Testis (tissue), 3 donors: ENCODE measurements around the gene MYOD1. TPM values are rescaled to one million over a fixed set of nuclear protein-coding genes. Genes with fewer than 3 reads are reported as not detected.

ENCODE experiments used
- DNase-seq: peaks from one replicate; pipeline ENCODE4 v3.0.0-alpha.2; 2019
- H3K27ac ChIP-seq, 2 donors: fragments of 200-600 bp; sonication (generic); one replicate each; pipeline ENCODE4 v1.5.1; 2019
- H3K27me3 ChIP-seq: fragments of 200-600 bp; sonication (generic); one replicate; pipeline ENCODE4 v1.5.1; 2019
- H3K36me3 ChIP-seq: fragments of 200-600 bp; sonication (generic); one replicate; pipeline ENCODE4 v1.5.1; 2017; ENCODE audit warnings: low read depth; ENCODE audit errors: missing control alignments
- H3K4me1 ChIP-seq: fragments of 200-600 bp; sonication (generic); one replicate; pipeline ENCODE4 v1.5.1; 2019
- H3K4me3 ChIP-seq, 2 donors: fragments of 200-600 bp; sonication (generic); one replicate each; pipeline ENCODE4 v1.5.1; 2017 to 2019
- H3K9me3 ChIP-seq: fragments of 200-600 bp; sonication (generic); one replicate; pipeline ENCODE4 v1.5.1; 2017
- CTCF ChIP-seq, 3 experiments: fragments of 450-650 bp in 2 of 3; fragments of 200-600 bp in 1 of 3; sonication (generic) in 1 of 3; IDR thresholded peaks; one replicate each; pipeline ENCODE4 v1.5.1; 2016 to 2019; ENCODE audit warnings: antibody characterized with exemption in 3 of 3, mild to moderate bottlenecking in 2 of 3, moderate library complexity in 1 of 3
- POLR2A ChIP-seq: fragments of 450-650 bp; IDR thresholded peaks from one replicate; pipeline ENCODE4 v1.6.1; 2017; ENCODE audit warnings: antibody characterized with exemption, mild to moderate bottlenecking, moderate library complexity
- WGBS, 2 donors: methylation state at CpG; one replicate each; pipeline ENCODE4 v1.1.5; 2018; 5-methylcytosine and 5-hydroxymethylcytosine counted together
- intact Hi-C: fragments of 100-400 bp; cut with DNase I; formaldehyde crosslinking; loops from one replicate; pipeline ENCODE4 v1.15.1; 2023; ENCODE audit warnings: low total_unique reads
- polyA plus RNA-seq: library from polyadenylated mRNA; stranded (reverse); fragments of 350-450 nt; fragmentation: Illumina TruSeq; extraction: RNeasy Lipid Tissue Mini Kit (QIAGEN cat#74804); gene quantifications from one replicate; pipeline ENCODE4 v1.2.3, GENCODE V29; 2014; ENCODE audit warnings: low read depth, low replicate concordance; ENCODE audit not compliant: insufficient read depth
- total RNA-seq, 2 donors: library from RNA; depleted of rRNA; stranded (reverse); fragments of >200 nt; gene quantifications; one replicate each; pipeline ENCODE4 v1.2.3, GENCODE V29; 2016

The MYOD1 gene
- total and polyA plus RNA-seq, 3 donors from 2014 or later = 0.69 to 1.6 (median 1.4) TPM

GRCh38 chr11:17762309-17762974, 43.1 kb downstream of the MYOD1 start:
- no peaks in the 10 kb centered on the region for H3K27me3 ChIP-seq
- TF ChIP-seq POLR2A = no peak

GRCh38 chr11:17763244-17763643, 43.9 kb downstream of the MYOD1 start:
- no peak for TF ChIP-seq POLR2A
- no peak for TF ChIP-seq CTCF (IDR thresholded peaks at IDR 0.05)
- intact Hi-C loops = no loop called here
- no peaks in the 10 kb centered on the region for H3K9me3 ChIP-seq
- no peak overlapping the region for H3K27ac ChIP-seq
- H3K4me1 ChIP-seq = no peaks in the 10 kb centered on the region
- no peak overlapping the region for H3K4me3 ChIP-seq
- no peak for DNase-seq
- WGBS, 2 donors = 81 to 93% methylated on average over 4 to 7 of the region's 7 CpGs
- no peaks in the 10 kb centered on the region for H3K27me3 ChIP-seq
- H3K36me3 ChIP-seq = no peaks in the 10 kb centered on the region

More at GRCh38 chr11:17762309-17762974, 43.1 kb downstream of the MYOD1 start:
- H3K36me3 ChIP-seq = no peaks in the 10 kb centered on the region
- WGBS, 2 donors = 90% methylated on average over 16 to 17 of the region's 17 CpGs
- H3K4me3 ChIP-seq = no peak overlapping the region
- H3K27ac ChIP-seq = no peak overlapping the region
- H3K9me3 ChIP-seq = no peaks in the 10 kb centered on the region
- no peaks in the 10 kb centered on the region for H3K4me1 ChIP-seq
- intact Hi-C loops = no loop called here
- DNase-seq = no peak

- no peaks in the 10 kb centered on the region for H3K9me3 ChIP-seq
- no peaks in the 10 kb centered on the region for H3K27me3 ChIP-seq
- H3K4me3 ChIP-seq = no peak overlapping the region
- no peak overlapping the region for H3K27ac ChIP-seq
- no peaks in the 10 kb centered on the region for H3K4me1 ChIP-seq
- 58 to 62% methylated on average over 3 of the region's 3 CpGs for WGBS, 2 donors
- DNase-seq = no peak
- no peaks in the 10 kb centered on the region for H3K36me3 ChIP-seq
- intact Hi-C loops = no loop called here
- TF ChIP-seq CTCF (IDR thresholded peaks at IDR 0.05) (no peak), POLR2A (no peak)
These were observed 44.3 kb downstream of the MYOD1 start for GRCh38 chr11:17763703-17764102.

DNA sequence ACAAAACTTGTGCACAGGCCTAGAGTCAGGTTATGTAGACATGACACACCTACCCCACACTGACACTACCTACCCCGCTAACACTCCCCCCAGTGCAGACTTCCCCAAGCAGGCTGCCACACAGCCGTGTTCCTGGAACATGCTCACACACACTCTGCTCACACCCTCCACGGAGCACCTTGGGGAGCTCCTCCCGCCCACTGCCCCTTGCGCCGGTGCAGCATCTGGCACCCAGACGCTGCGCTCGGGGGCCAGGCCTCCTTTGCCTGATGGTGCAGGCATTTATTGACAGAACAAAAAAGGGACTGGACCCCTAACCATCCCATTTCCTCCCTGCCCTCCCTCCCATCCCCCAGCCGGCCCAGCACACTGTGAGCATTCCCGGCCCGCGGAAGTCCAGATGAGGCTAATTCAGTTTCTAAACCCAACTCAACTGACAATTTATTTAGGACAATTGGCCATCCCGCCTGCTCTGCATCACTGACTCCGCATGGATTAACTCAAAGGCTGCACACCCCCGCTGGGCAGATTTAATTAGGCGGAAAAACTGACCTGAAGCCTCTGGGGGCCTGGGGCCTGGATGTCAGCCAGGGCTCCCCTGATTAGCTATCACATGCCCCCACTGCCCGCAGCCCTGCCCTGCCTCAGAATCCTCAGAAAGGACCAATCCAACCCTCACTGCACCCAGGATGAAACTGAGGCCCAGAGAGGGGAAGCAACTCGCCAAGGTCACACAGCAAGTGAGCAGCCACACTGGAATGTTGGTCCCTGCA, 45.3 kb downstream of the MYOD1 start:
- intact Hi-C loops = no loop called here
- no peak overlapping the region for H3K4me3 ChIP-seq
- H3K9me3 ChIP-seq = no peaks in the 10 kb centered on the region
- H3K27ac ChIP-seq = no peak overlapping the region
- no peak for TF ChIP-seq CTCF (IDR thresholded peaks at IDR 0.05)
- H3K4me1 ChIP-seq = no peaks in the 10 kb centered on the region
- WGBS, 2 donors = 78 to 80% methylated on average over 19 of the region's 19 CpGs
- H3K27me3 ChIP-seq = no peaks in the 10 kb centered on the region
- DNase-seq = no peak
- no peaks in the 10 kb centered on the region for H3K36me3 ChIP-seq

DNA sequence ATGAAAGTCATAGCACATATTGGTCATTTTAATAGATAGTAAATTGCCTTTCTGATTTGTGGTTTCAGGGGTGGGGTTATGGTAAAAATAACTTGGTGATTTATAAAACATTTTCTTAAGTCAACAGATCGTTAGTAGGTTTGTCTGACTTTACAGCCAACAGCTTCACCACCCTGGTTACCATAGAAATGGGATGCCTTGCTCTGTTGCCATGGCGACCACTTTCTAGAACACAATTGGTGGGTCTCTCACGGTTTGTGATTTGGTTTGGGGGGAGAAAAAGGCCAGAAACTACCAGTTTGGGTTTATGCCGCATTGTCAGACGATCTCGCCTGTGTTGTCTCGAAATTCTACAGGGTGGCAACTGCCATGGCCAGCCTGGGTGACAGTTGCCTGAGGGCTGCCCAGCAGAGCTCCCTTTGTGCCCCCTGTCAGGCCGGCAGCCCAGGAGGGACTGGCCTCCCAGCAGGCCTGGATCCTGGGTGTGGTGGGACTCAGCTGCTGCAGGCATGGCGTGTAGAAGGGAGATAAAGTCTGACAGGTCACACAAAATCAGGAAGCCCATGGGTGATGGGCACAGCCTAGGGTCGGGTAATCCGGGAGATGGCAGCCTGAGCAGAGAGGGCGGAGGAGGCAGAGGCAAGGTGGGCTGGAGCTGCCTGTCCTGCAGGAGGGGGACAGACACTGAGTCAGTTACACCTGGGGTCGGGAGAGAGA, 46.1 kb downstream of the MYOD1 start:
- TF ChIP-seq CTCF (IDR thresholded peaks at IDR 0.05) = no peak
- TF ChIP-seq POLR2A = no peak
- no peak overlapping the region for H3K4me3 ChIP-seq
- no peaks in the 10 kb centered on the region for H3K4me1 ChIP-seq
- no peaks in the 10 kb centered on the region for H3K9me3 ChIP-seq
- H3K27ac ChIP-seq = no peak overlapping the region
- intact Hi-C loops = no loop called here
- 89% methylated on average over 12 to 13 of the region's 13 CpGs for WGBS, 2 donors
- H3K36me3 ChIP-seq = no peaks in the 10 kb centered on the region
- DNase-seq = no peak
- no peaks in the 10 kb centered on the region for H3K27me3 ChIP-seq
